Measurements from ENCODE around the gene PRMT7.

PRMT7 gene

DNA sequence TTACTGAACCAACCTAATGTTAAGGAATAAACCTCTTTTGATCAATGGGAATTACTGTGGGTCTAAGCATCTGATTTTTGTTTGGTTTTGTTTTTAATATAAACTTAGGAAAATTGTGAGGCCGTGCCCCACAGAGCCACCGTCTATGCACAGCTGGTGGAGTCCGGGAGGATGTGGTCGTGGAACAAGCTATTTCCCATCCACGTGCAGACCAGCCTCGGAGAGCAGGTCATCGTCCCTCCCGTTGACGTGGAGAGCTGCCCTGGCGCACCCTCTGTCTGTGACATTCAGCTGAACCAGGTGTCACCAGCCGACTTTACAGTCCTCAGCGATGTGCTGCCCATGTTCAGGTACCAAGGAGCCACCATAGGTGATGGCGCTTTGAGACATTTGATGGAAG is 28.4 kb downstream of the PRMT7 start:
- DNase-seq (ENCODE audit: low read depth) = no peak
- TF ChIP-seq, protein P1, sequence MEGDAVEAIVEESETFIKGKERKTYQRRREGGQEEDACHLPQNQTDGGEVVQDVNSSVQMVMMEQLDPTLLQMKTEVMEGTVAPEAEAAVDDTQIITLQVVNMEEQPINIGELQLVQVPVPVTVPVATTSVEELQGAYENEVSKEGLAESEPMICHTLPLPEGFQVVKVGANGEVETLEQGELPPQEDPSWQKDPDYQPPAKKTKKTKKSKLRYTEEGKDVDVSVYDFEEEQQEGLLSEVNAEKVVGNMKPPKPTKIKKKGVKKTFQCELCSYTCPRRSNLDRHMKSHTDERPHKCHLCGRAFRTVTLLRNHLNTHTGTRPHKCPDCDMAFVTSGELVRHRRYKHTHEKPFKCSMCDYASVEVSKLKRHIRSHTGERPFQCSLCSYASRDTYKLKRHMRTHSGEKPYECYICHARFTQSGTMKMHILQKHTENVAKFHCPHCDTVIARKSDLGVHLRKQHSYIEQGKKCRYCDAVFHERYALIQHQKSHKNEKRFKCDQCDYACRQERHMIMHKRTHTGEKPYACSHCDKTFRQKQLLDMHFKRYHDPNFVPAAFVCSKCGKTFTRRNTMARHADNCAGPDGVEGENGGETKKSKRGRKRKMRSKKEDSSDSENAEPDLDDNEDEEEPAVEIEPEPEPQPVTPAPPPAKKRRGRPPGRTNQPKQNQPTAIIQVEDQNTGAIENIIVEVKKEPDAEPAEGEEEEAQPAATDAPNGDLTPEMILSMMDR (conservative IDR thresholded peaks at IDR 0.05; ENCODE audit: control insufficient read depth, insufficient read depth, low read depth, low read length) = no peak
- H3K4me3 ChIP-seq (ENCODE audit: control insufficient read depth, low read depth, low read length) = no peak overlapping the region

DNA sequence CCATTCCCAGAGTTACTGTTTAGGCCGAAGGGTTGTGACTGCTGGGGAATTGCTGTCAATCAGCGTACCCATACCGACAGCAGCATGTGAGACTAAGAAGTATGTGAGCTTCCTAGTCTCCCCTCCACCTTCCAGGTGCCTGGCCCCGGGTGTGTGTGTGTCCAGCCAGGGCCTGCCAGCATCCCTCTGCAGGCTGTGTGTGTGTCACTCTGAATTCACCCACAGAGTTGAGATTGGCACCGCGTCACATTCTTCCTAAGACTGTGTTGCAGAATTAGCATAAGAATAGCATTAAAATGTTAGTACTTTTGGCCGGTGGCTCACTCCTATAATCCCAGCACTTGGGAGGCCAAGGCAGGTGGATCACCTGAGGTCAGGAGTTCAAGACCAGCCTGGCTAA is 31.8 kb downstream of the PRMT7 start:
- TF ChIP-seq, protein P1 (conservative IDR thresholded peaks at IDR 0.05; ENCODE audit: control insufficient read depth, insufficient read depth, low read depth, low read length) = no peak
- H3K4me3 ChIP-seq (ENCODE audit: control insufficient read depth, low read depth, low read length) = no peak overlapping the region
- no peak for DNase-seq (ENCODE audit: low read depth)

DNA sequence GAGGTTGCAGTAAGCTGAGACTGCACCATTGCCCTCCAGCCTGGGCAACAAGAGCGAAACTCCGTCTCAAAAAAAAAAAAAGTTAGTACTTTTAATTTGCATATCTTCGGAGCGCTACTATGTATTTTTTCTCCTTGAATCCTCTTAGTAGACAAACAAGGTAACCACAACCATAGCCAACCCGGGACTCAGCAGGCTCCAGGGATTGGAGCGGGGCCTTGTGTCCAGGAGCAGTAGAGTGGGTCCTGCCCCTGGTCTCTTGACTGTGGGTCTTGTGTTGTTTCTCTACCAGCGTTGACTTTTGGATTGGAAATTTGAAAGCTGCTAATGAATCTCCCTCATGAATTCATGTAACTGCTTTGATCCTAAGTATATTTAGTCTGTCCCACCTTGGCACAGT is 32.3 kb downstream of the PRMT7 start:
- TF ChIP-seq, protein P1 (conservative IDR thresholded peaks at IDR 0.05; ENCODE audit: control insufficient read depth, insufficient read depth, low read depth, low read length) = no peak
- no peak overlapping the region for H3K4me3 ChIP-seq (ENCODE audit: control insufficient read depth, low read depth, low read length)
- no peak for DNase-seq (ENCODE audit: low read depth)

DNA sequence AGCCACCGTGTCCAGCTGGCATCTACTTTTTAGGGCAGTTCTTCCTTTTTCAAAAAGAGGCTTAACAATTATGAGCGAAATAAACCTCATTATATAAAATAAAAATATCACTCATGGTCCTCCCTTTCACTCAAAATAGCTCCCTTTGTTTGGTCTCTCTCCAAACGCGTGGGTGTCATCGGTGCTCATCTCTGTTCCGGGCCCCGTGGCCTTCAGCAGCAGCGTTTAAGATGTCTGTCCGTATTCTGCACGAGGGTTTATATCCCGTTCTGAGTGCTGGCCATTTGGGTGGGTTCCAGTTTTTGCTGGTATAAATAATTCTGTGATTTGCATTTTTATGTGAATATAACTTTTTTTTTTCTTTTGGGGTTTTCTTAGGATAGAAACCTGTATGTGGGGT is 33.4 kb downstream of the PRMT7 start:
- no peak for DNase-seq (ENCODE audit: low read depth)
- H3K4me3 ChIP-seq (ENCODE audit: control insufficient read depth, low read depth, low read length) = no peak overlapping the region
- TF ChIP-seq, protein P1 (conservative IDR thresholded peaks at IDR 0.05; ENCODE audit: control insufficient read depth, insufficient read depth, low read depth, low read length) = no peak

DNA sequence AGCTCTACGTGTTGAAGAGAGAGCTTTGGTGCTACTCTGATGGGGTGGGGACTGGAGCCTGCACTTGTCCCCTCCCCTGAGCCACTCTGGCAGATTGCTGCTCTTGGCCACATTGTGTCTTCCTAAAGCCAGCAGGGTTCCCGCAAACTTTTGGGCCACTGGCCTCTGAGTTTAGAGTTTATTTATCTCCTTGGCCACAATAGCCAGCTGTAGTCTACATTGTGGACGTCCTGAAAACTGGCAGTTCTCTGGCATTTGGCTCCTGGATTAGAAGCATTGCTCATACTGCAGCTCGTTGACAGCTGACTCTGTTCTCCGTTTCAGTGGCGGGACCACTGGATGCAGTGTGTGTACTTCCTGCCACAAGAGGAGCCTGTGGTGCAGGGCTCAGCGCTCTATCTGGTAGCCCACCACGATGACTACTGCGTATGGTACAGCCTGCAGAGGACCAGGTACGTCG is 34.6 kb downstream of the PRMT7 start:
- DNase-seq (ENCODE audit: low read depth) = no peak
- no peak overlapping the region for H3K4me3 ChIP-seq (ENCODE audit: control insufficient read depth, low read depth, low read length)
- TF ChIP-seq, protein P1 (conservative IDR thresholded peaks at IDR 0.05; ENCODE audit: control insufficient read depth, insufficient read depth, low read depth, low read length) = no peak

DNA sequence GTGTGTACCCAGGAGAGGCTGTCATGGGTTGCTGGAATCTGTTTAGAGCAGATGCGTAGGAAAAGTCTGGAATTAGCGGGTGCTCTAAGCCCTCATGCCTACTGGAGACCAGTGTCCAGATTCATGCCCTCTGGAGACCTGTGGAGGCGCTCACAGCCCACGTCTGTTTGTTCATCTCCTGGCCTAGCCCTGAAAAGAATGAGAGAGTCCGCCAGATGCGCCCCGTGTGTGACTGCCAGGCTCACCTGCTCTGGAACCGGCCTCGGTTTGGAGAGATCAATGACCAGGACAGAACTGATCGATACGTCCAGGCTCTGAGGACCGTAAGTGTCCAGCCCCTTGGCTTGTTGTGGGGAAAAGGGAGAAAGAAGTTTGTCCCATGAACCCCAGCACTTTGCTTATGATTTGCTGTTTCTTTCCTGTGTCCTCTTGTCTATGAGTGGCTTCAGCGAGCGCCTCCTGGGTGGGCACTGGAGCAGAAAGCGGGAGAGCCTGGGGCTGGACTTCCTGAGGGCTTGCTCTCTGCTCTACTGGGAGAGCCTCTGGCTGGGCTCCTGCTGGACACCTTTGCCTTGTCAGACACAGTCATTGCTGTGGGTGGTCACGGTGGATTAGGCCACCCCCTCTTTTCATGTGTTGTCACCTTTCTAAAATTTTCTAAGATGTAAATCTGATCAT is 35.3 kb downstream of the PRMT7 start:
- TF ChIP-seq, protein P1 (conservative IDR thresholded peaks at IDR 0.05; ENCODE audit: control insufficient read depth, insufficient read depth, low read depth, low read length) = no peak
- H3K4me3 ChIP-seq (ENCODE audit: control insufficient read depth, low read depth, low read length) = no peak overlapping the region
- DNase-seq (ENCODE audit: low read depth) = no peak
